HepG2 (cell line): ENCODE results near the gene SLC43A3. TPM values are rescaled to one million over a fixed set of nuclear protein-coding genes. Genes with fewer than 3 reads are reported as not detected.

ENCODE experiments used
- ARID5B ChIP-seq: IDR thresholded peaks from 2 replicates; pipeline ENCODE4 v1.4.0; 2020; ENCODE audit warnings: mild to moderate bottlenecking, missing genetic modification reagents
- CAMTA2 ChIP-seq: sonication (generic); formaldehyde crosslinking; IDR thresholded peaks from 2 replicates; pipeline ENCODE4 v1.4.0; 2020; ENCODE audit warnings: mild to moderate bottlenecking, missing genetic modification reagents, borderline replicate concordance
- ELF3 ChIP-seq: IDR thresholded peaks from 2 replicates; pipeline ENCODE4 v1.6.1; 2016; ENCODE audit warnings: missing genetic modification reagents, missing compliant biosample characterization
- FOSL2 ChIP-seq: sonication (generic); formaldehyde crosslinking; IDR thresholded peaks from 2 replicates; pipeline ENCODE4 v1.4.0; 2020; ENCODE audit warnings: missing genetic modification reagents
- MLX ChIP-seq: IDR thresholded peaks from 2 replicates; pipeline ENCODE4 v1.6.1; 2016
- RFXAP ChIP-seq: sonication (generic); formaldehyde crosslinking; IDR thresholded peaks from 2 replicates; pipeline ENCODE4 v1.4.0; 2020; ENCODE audit warnings: missing genetic modification reagents, borderline replicate concordance
- TRIM22 ChIP-seq: fragments of 450-650 bp; IDR thresholded peaks from 2 replicates; pipeline ENCODE4 v1.6.1; 2017
- ZBTB40 ChIP-seq, 2 experiments: fragments of 450-650 bp in 1 of 2; sonication (generic) in 1 of 2; formaldehyde crosslinking in 1 of 2; IDR thresholded peaks; 2 replicates each; pipeline versions ENCODE4 v1.6.1 to v1.8.0; 2016 to 2022; ENCODE audit warnings: antibody characterized with exemption in 1 of 2, mild to moderate bottlenecking in 1 of 2, missing genetic modification reagents in 1 of 2
- ZNF326 ChIP-seq: sonication (generic); formaldehyde crosslinking; IDR thresholded peaks from 2 replicates; pipeline ENCODE4 v1.4.0; 2020; ENCODE audit warnings: missing genetic modification reagents, borderline replicate concordance
- ZNF335 ChIP-seq: sonication (generic); formaldehyde crosslinking; IDR thresholded peaks from 2 replicates; pipeline ENCODE4 v1.4.0; 2020; ENCODE audit warnings: missing genetic modification reagents
- polyA plus RNA-seq, 8 experiments: library from polyadenylated mRNA; depleted of rRNA in 3 of 8; stranded (reverse) in 7 of 8; unstranded in 1 of 8; fragments of >200 nt; fragmentation: Illumina TruSeq in 4 of 8; extraction: Trizol in 4 of 8; gene quantifications; 2 replicates each; pipeline versions ENCODE4 v1.2.1 to v1.2.3, GENCODE V29; 2011 to 2016; ENCODE audit warnings: low read depth in 4 of 8, missing spikeins in 1 of 8, mixed read lengths in 1 of 8; ENCODE audit not compliant: insufficient read depth in 1 of 8
- total RNA-seq, 5 experiments: library from RNA; depleted of rRNA; stranded (reverse); fragments of >200 nt; fragmentation: Illumina TruSeq; extraction: Trizol; gene quantifications; 2 replicates each; pipeline ENCODE4 v1.2.3, GENCODE V29; 2016; ENCODE audit warnings: low read depth in 1 of 5

SLC43A3 gene
- total and polyA plus RNA-seq, 2 of the 13 experiments (the other 11 are each of a cell fraction or from before 2014, with no cell fraction given) = 2.6 TPM; not detected in 1

GRCh38 chr11:57453543-57454177 lies 26.7 kb upstream of the SLC43A3 start (continued):
- TF ChIP-seq ARID5B (CRISPR knock-in tag) (peak; percentile 93), TRIM22 (no peak), RFXAP (CRISPR knock-in tag) (peak; percentile 40; the same call in 1 of the 2 replicates), ZBTB40 (IDR thresholded peaks at IDR 0.05) (no peak), ZBTB40 (CRISPR knock-in tag; IDR thresholded peaks at IDR 0.05) (peak; percentile 53; the same call in 1 of the 2 replicates), ELF3 (CRISPR knock-in tag) (peak; percentile 52; the same call in 1 of the 2 replicates), CAMTA2 (CRISPR knock-in tag) (no peak), MLX (CRISPR knock-in tag) (peak; percentile 90), FOSL2 (CRISPR knock-in tag) (peak; percentile 75), ZNF335 (CRISPR knock-in tag) (no peak), ZNF326 (CRISPR knock-in tag) (no peak)
